Activated CD8-positive, alpha-beta T cell treated with anti-CD3 and anti-CD28 coated beads for 36 hours (primary cell): Measurements from ENCODE around the gene CCDC170. TPM values are rescaled to one million over a fixed set of nuclear protein-coding genes. Genes with fewer than 3 reads are reported as not detected.
A peak's percentile ranks its signal among the peaks of the same experiment; 100 is the strongest.
"Not testable (repeated sequence)": the region's sequence is repeated elsewhere in the genome, so short reads cannot be mapped to it uniquely, and the experiment has no call there.

Source experiments
- ATAC-seq: fragments of 200-7000 bp; cut with Tn5 transposase; one replicate; pipeline ENCODE4 v1.10.0; 2021; ENCODE audit warnings: mild to moderate bottlenecking, moderate library complexity
- CTCF ChIA-PET: fragments of 350-600 bp; sonication (Branson Sonifier 250); formaldehyde crosslinking; loops from one replicate; lab custom pipeline; 2021; ENCODE audit warnings: antibody characterized with exemption; lab: Charles Lee
- POLR2A ChIA-PET: fragments of 350-600 bp; sonication (Branson Sonifier 250); formaldehyde crosslinking; loops from one replicate; lab custom pipeline; 2021; ENCODE audit warnings: antibody characterized with exemption; lab: Charles Lee
- DNase-seq: peaks from one replicate; pipeline ENCODE4 v3.0.0-alpha.2; 2020
- H3K27ac Mint-ChIP-seq: one replicate; pipeline ENCODE4 v1.8.0; 2021; ENCODE audit warnings: mild to moderate bottlenecking, mixed read lengths
- H3K27me3 Mint-ChIP-seq: one replicate; pipeline ENCODE4 v1.8.0; 2021; ENCODE audit warnings: mixed read lengths
- H3K36me3 Mint-ChIP-seq: one replicate; pipeline ENCODE4 v1.8.0; 2021; ENCODE audit warnings: low read depth, mixed read lengths
- H3K4me1 Mint-ChIP-seq: one replicate; pipeline ENCODE4 v1.8.0; 2021; ENCODE audit warnings: low read depth, mixed read lengths
- H3K4me3 Mint-ChIP-seq: one replicate; pipeline ENCODE4 v1.8.0; 2021; ENCODE audit warnings: mild to moderate bottlenecking, moderate library complexity, mixed read lengths
- H3K9me3 Mint-ChIP-seq: one replicate; pipeline ENCODE4 v1.8.0; 2021; ENCODE audit warnings: mixed read lengths
- intact Hi-C: fragments of 100-400 bp; cut with micrococcal nuclease; formaldehyde crosslinking; loops from one replicate; pipeline ENCODE4 v1.10.0; 2022
- total RNA-seq, 2 experiments: library from RNA; stranded (reverse); gene quantifications; one replicate each; pipeline ENCODE4 v1.2.3, GENCODE V29; 2021
- TF ChIP-seq, protein P1 (sequence below): fragments of 200-600 bp; IDR thresholded peaks from one replicate; pipeline ENCODE4 v1.8.0; 2022; ENCODE audit warnings: antibody characterized with exemption, mild to moderate bottlenecking

CCDC170 gene
- total RNA-seq, 2 experiments from 2014 or later, result not detected

DNA sequence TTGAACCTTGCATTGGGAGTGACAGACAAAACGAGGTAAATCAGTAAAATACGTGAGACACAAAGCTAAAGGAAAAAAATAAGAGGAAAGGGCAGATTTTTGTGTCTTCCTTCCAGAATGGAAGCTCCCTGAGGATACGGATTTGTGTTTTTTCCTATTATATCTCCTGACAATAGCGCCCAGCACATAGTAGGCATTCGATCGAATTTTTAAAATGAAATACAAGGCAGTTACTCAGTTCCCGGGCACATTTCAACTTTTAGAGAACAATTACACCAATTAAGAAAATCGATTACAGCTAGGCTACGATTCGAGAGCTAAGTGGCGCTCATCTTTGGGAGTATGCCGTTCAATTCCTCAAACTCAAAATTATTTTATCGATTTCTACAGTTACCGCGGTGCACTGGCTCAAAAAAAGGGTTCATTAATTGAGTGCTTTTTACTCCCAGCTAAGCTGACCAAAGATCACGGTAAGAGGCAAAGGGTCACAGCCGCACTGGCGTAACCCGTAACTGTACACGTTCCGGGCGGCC lies 42.3 kb upstream of the CCDC170 start:
- peaks cover 29% of the 10 kb centered on the region for H3K4me1 Mint-ChIP-seq
- no peaks in the 10 kb centered on the region for H3K27me3 Mint-ChIP-seq
- intact Hi-C loops, result loop anchor here (5.0 kb wide), 2 partner anchors 59 to 1531 kb away; partner anchors contain the start of genes FBXO5 and ZBTB2
- peaks cover 12% of the 10 kb centered on the region for H3K36me3 Mint-ChIP-seq
- ChIA-PET POLR2A (interaction anchor here (0.6 to 2.2 kb wide), 5 partner anchors 11 to 63 kb away, joined by 3 to 24 read pairs (median 4); partner anchors contain the start of gene ZBTB2), CTCF (interaction anchor here (1.2 to 2.1 kb wide), 4 partner anchors 11 to 128 kb away, joined by 3 to 11 read pairs (median 6); no protein-coding TSS in a partner anchor)
- DNase-seq, result no peak
- H3K4me3 Mint-ChIP-seq, result peak overlapping the region; percentile 93
- H3K27ac Mint-ChIP-seq, result peak overlapping the region; percentile 85
- TF ChIP-seq, protein P1, sequence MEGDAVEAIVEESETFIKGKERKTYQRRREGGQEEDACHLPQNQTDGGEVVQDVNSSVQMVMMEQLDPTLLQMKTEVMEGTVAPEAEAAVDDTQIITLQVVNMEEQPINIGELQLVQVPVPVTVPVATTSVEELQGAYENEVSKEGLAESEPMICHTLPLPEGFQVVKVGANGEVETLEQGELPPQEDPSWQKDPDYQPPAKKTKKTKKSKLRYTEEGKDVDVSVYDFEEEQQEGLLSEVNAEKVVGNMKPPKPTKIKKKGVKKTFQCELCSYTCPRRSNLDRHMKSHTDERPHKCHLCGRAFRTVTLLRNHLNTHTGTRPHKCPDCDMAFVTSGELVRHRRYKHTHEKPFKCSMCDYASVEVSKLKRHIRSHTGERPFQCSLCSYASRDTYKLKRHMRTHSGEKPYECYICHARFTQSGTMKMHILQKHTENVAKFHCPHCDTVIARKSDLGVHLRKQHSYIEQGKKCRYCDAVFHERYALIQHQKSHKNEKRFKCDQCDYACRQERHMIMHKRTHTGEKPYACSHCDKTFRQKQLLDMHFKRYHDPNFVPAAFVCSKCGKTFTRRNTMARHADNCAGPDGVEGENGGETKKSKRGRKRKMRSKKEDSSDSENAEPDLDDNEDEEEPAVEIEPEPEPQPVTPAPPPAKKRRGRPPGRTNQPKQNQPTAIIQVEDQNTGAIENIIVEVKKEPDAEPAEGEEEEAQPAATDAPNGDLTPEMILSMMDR, result no peak
- ATAC-seq, result no peak
- H3K9me3 Mint-ChIP-seq, result no peaks in the 10 kb centered on the region

DNA sequence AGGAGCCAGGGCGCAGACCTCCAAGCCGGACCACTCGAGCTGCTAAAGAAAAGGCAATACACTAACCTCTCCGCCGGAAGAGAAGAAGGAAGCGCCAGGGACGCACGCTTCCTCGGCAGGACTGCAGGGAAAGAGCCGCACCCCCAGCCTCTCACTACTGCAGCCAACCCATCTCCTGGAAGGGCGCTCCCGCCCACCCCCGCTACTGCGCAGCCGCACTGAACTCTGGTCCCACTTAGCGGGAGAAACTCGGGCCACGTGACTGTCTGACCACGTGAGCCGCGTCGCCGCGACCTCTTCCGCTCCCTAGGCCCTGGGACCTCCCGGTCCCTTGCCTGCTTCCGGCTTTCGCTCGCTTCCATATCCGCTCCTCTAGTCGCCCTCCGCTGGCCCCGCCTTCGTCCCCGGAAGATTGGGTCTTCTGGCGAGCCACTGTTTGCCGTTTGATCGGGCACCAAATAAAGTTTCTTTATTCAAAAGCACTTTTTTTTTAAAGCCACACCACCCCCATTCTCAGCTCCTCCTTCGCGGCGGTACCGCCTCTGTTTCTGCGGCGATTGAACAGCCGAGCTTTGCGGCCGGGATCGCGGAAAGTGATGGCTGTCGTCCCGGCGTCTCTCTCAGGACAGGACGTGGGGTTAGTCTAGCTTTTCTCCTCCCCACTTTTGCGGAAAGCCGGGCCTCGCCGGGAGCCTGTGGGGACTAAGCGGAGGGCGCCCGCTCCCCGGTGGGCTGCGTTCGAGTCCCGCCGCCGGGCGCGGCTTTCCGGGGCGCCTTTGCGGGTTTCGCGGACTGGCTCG lies 41.7 kb upstream of the CCDC170 start, which contains the start of gene RMND1:
Gene RMND1 (minus strand): TSS at position 177 of the 800 bp plus-strand sequence. CDS start 6,315 bp downstream, outside the sequence.
- ATAC-seq, result peak; percentile 98
- CTCF ChIA-PET, result interaction anchor here (1.2 to 2.1 kb wide), 4 partner anchors 11 to 128 kb away, joined by 3 to 11 read pairs (median 6); no protein-coding TSS in a partner anchor

DNA sequence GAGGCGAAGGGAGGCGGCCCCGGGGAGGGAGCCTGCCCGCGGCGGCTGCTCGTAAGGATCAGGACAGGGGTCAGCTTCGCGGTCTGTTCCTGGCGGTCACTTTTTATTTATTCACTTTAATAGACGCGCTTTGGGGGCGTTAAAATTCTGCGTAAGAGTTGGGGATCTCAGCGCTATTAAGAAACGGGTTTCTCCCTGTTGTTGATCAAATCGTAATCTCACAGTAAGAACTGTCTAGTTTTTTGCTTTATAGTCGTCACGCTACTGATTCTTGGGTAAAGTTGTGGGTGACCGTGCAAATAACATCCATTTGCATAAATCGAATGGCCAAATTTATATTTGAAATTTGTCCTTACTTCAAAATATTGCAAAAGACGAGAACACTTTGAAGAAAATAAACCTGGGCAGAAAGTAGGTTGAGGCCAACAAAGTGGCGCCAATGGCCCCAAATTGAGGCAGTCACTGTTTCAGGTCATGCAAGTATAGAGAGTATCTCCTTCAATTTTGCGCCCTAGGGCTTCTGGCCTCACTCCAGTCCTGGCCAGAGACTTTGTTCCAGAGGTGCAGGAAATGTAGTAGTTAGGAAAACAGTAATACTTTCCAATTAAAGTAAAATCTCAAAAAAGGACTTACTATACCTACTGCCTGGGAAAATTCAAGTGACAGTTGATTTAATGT lies 40.9 kb upstream of the CCDC170 start:
- peak overlapping the region; percentile 93 for H3K4me3 Mint-ChIP-seq
- TF ChIP-seq, protein P1, result no peak
- no peaks in the 10 kb centered on the region for H3K9me3 Mint-ChIP-seq
- intact Hi-C loops, result loop anchor here (5.0 kb wide), 2 partner anchors 61 to 1529 kb away; partner anchors contain the start of genes FBXO5 and ZBTB2
- H3K36me3 Mint-ChIP-seq, result peaks cover 12% of the 10 kb centered on the region
- H3K27me3 Mint-ChIP-seq, result no peaks in the 10 kb centered on the region
- DNase-seq (no peak), ATAC-seq (no peak)
- ChIA-PET CTCF (interaction anchor here (0.7 to 2.1 kb wide), 5 partner anchors 12 to 129 kb away, joined by 3 to 11 read pairs (median 3); no protein-coding TSS in a partner anchor), POLR2A (interaction anchor here (0.8 to 2.2 kb wide), 6 partner anchors 13 to 732 kb away, joined by 3 to 24 read pairs (median 4); partner anchors contain the start of gene ZBTB2)
- peak overlapping the region; percentile 85 for H3K27ac Mint-ChIP-seq
- H3K4me1 Mint-ChIP-seq, result peaks cover 29% of the 10 kb centered on the region

More for the DNA sequence above, 41.7 kb upstream of the CCDC170 start, which contains the start of gene RMND1:
- POLR2A ChIA-PET, result interaction anchor here (0.7 to 2.2 kb wide), 7 partner anchors 12 to 732 kb away, joined by 3 to 24 read pairs (median 4); partner anchors contain the start of gene ZBTB2
- TF ChIP-seq, protein P1, result no peak
- Mint-ChIP-seq H3K36me3 (peaks cover 12% of the 10 kb centered on the region), H3K4me1 (peaks cover 31% of the 10 kb centered on the region), H3K27ac (peak within 1 kb of the TSS; percentile 85), H3K27me3 (no peaks in the 10 kb centered on the region), H3K9me3 (no peaks in the 10 kb centered on the region), H3K4me3 (peak within 1 kb of the TSS; percentile 93)
- intact Hi-C loops, result loop anchor here (5.0 kb wide), 2 partner anchors 60 to 1530 kb away; partner anchors contain the start of genes FBXO5 and ZBTB2
- peak; percentile 100 for DNase-seq

DNA sequence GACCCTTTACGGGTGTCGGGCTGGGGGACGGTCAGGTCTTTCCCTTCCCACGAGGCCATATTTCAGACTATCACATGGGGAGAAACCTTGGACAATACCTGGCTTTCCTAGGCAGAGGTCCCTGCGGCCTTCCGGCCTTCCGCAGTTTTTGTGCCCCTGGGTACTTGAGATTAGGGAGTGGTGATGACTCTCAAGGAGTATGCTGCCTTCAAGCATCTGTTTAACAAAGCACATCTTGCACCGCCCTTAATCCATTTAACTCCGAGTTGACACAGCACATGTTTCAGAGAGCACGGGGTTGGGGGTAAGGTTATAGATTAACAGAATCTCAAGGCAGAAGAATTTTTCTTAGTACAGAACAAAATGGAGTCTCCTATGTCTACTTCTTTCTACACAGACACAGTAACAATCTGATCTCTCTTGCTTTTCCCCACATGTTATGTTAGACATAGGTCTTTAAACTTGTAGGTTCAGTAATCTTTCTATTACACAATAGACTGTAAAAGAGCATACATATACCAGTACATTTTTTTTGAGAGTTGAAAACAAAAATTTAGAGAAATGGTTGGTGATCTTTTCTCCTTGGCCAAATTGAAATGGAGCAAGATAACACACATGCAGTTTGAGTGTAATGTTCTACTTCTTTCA lies 37.9 kb upstream of the CCDC170 start:
- POLR2A ChIA-PET, H3K27ac Mint-ChIP-seq, H3K4me3 Mint-ChIP-seq, H3K36me3 Mint-ChIP-seq, H3K27me3 Mint-ChIP-seq, ATAC-seq, CTCF ChIA-PET, DNase-seq, intact Hi-C loops, H3K9me3 Mint-ChIP-seq: not testable (repeated sequence)
- peaks cover 20% of the 10 kb centered on the region for H3K4me1 Mint-ChIP-seq
